ENCODE measurements around the gene DNASE1L1. TPM values are rescaled to one million over a fixed set of nuclear protein-coding genes. Genes with fewer than 3 reads are reported as not detected.

The DNASE1L1 gene
- total RNA-seq, 1 donor from 2014 or later, result 15.3 TPM

DNA sequence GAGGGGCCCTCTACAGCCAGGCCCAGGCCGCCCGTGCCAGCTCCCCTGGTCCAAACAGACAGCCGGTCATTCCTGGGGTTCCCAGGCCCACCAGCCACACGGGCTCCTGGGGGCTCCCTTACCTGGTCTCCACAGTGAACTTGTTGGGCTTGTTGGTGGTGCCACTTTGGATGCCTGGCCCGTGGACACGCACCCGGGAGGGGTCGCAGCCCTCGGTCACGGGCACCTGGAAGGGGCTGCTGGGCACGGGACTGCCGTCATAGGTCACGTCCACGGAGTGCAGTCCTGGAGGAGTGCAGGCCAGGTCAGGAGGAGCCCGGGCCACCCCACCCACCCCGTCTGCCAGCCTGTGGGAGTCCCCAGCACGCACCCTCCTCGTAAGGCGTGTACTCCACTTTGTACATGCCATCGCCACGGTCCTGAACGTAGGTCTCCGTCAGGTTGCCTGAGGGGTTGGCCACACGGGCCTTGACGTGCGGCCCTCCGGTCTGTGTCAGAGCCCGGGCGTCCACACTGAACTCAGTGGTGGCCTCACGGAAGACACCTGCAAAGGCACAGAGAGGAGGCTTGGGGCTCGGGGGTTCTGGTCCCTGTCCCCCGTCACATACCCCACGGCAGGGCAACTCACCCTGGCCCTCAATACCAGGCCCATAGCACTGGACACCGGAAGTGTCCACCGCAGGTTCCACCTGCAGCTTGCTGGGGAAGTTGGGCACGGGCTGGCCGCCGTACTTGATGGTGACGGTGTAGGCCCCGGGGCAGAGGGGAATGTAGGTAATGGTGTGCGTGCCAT is 49.5 kb downstream of the DNASE1L1 start:
- Mint-ChIP-seq H3K27me3 (no peaks in the 10 kb centered on the region), H3K4me3 (no peak overlapping the region), H3K9me3 (no peaks in the 10 kb centered on the region), H3K4me1 (peaks cover 2% of the 10 kb centered on the region), H3K27ac (no peak overlapping the region), H3K36me3 (ENCODE audit: low read depth) (peaks cover 57% of the 10 kb centered on the region)
- TF ChIP-seq, protein P1, sequence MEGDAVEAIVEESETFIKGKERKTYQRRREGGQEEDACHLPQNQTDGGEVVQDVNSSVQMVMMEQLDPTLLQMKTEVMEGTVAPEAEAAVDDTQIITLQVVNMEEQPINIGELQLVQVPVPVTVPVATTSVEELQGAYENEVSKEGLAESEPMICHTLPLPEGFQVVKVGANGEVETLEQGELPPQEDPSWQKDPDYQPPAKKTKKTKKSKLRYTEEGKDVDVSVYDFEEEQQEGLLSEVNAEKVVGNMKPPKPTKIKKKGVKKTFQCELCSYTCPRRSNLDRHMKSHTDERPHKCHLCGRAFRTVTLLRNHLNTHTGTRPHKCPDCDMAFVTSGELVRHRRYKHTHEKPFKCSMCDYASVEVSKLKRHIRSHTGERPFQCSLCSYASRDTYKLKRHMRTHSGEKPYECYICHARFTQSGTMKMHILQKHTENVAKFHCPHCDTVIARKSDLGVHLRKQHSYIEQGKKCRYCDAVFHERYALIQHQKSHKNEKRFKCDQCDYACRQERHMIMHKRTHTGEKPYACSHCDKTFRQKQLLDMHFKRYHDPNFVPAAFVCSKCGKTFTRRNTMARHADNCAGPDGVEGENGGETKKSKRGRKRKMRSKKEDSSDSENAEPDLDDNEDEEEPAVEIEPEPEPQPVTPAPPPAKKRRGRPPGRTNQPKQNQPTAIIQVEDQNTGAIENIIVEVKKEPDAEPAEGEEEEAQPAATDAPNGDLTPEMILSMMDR (IDR thresholded peaks at IDR 0.05), result no peak
- ChIA-PET CTCF (no interaction called here), POLR2A (no interaction called here)
- no peak for DNase-seq
- no peak for ATAC-seq (ENCODE audit: low read depth)
- intact Hi-C loops (cut with micrococcal nuclease), result no loop called here

- no peak for DNase-seq
- CTCF ChIA-PET, result no interaction called here
- TF ChIP-seq, protein P1 (IDR thresholded peaks at IDR 0.05), result no peak
- Mint-ChIP-seq H3K4me3 (no peak overlapping the region), H3K36me3 (ENCODE audit: low read depth) (peaks cover 54% of the 10 kb centered on the region), H3K27ac (no peak overlapping the region), H3K9me3 (no peaks in the 10 kb centered on the region), H3K27me3 (no peaks in the 10 kb centered on the region), H3K4me1 (peaks cover 2% of the 10 kb centered on the region)
- ATAC-seq (ENCODE audit: low read depth), result no peak
- POLR2A ChIA-PET, result no interaction called here
- intact Hi-C loops (cut with micrococcal nuclease), result no loop called here
These were observed 50.2 kb downstream of the DNASE1L1 start for GRCh38 chrX:154358829-154359228.

DNA sequence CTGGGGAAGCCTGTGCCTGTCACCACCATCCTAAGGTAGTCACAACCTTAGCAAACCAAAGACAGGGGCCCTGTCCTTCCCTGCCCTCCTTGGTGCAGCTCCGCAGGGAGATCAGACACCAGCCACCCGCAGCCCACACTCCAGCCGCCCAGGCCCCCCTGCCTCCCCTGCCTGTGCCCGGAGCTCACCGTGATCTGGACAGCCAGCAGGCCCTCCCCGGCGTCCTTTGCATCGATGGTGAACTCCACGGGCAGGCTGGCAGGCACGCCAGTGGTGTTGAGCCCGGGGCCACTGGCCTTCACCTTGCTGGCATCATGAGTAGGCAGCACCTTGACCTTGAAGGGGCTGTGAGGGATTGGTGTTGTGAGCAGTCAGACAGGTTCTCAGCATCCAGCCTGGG is 51.0 kb downstream of the DNASE1L1 start:
- TF ChIP-seq, protein P1 (IDR thresholded peaks at IDR 0.05), result no peak
- DNase-seq (no peak), ATAC-seq (ENCODE audit: low read depth) (no peak)
- peaks cover 2% of the 10 kb centered on the region for H3K4me1 Mint-ChIP-seq
- intact Hi-C loops (cut with micrococcal nuclease), result no loop called here
- H3K27ac Mint-ChIP-seq, result no peak overlapping the region
- ChIA-PET POLR2A (interaction anchor here (0.6 to 1.3 kb wide), 2 partner anchors 13 to 18 kb away, joined by 4 to 11 read pairs; no protein-coding TSS in a partner anchor), CTCF (no interaction called here)
- H3K27me3 Mint-ChIP-seq, result no peaks in the 10 kb centered on the region
- no peaks in the 10 kb centered on the region for H3K9me3 Mint-ChIP-seq
- H3K36me3 Mint-ChIP-seq (ENCODE audit: low read depth), result peaks cover 59% of the 10 kb centered on the region
- no peak overlapping the region for H3K4me3 Mint-ChIP-seq

DNA sequence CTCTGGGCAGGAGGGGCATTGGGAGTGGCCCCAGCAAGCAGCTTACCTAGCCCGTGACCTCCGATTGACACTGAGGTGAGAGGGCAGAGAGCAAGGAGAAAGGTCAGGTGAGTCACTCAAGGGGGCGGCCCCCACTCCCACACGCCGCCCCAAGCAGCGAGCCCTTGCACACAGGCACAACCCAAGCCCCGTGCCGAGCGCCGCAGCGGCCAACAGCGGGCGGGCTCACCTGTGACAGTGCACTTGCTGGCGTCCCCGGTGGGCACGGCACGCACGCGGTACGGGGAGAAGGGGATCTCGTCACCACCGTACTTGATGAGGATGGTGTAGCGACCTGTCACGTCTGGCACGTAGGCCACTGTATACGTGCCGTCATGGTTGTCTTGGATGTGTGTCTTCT is 51.8 kb downstream of the DNASE1L1 start:
- peaks cover 55% of the 10 kb centered on the region for H3K36me3 Mint-ChIP-seq (ENCODE audit: low read depth)
- H3K9me3 Mint-ChIP-seq, result no peaks in the 10 kb centered on the region
- no peak overlapping the region for H3K4me3 Mint-ChIP-seq
- H3K27me3 Mint-ChIP-seq, result no peaks in the 10 kb centered on the region
- H3K27ac Mint-ChIP-seq, result no peak overlapping the region
- intact Hi-C loops (cut with micrococcal nuclease), result no loop called here
- H3K4me1 Mint-ChIP-seq, result peaks cover 3% of the 10 kb centered on the region
- ATAC-seq (ENCODE audit: low read depth) (no peak), DNase-seq (no peak)
- TF ChIP-seq, protein P1 (IDR thresholded peaks at IDR 0.05), result no peak
- POLR2A ChIA-PET, result interaction anchor here (1.3 kb wide), 1 partner anchor 14 kb away, joined by 11 read pairs; no protein-coding TSS in a partner anchor
- CTCF ChIA-PET, result no interaction called here

DNA sequence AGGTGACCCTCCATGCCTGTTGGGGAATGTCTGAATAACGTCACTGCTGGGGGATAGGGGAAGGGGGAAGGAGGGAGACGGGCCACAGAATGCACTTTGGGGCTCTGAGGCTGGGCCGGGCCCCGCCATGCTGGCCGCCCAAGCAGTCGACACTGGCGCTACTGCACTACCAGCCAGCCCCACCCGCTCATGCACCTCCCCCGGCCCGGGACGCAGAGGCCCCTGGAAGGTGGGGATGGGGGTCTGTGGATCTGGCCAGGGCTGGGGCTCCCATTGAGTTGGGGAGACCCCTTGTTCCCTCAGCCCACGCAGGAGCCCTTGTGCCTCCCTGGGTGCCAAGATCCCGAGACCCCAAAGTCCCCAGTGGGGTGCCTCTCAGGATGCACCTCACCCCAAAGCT is 52.5 kb downstream of the DNASE1L1 start:
- Mint-ChIP-seq H3K4me3 (no peak overlapping the region), H3K27ac (no peak overlapping the region), H3K27me3 (no peaks in the 10 kb centered on the region), H3K4me1 (peaks cover 10% of the 10 kb centered on the region), H3K9me3 (no peaks in the 10 kb centered on the region), H3K36me3 (ENCODE audit: low read depth) (peaks cover 55% of the 10 kb centered on the region)
- POLR2A ChIA-PET, result no interaction called here
- ATAC-seq (ENCODE audit: low read depth) (no peak), DNase-seq (no peak)
- intact Hi-C loops (cut with micrococcal nuclease), result no loop called here
- CTCF ChIA-PET, result no interaction called here
- TF ChIP-seq, protein P1 (IDR thresholded peaks at IDR 0.05), result no peak

Data from activated B cell treated with CpG ODN at 0.5 μM for 24 hours (primary cell).